Aorta (tissue), 5 donors: ENCODE results near the gene SLC4A5. TPM values are rescaled to one million over a fixed set of nuclear protein-coding genes. Genes with fewer than 3 reads are reported as not detected.

ENCODE experiments used
- ATAC-seq: fragments of 200-7000 bp; cut with Tn5 transposase; one replicate; pipeline ENCODE4 v1.9.1; 2022; ENCODE audit warnings: moderate library complexity; ENCODE audit not compliant: low FRiP score
- DNase-seq, 2 donors: peaks; one replicate each; pipeline ENCODE4 v3.0.0-alpha.2; 2020
- H3K27ac ChIP-seq, 2 donors: one replicate each; pipeline ENCODE4 v1.5.1; 2013; ENCODE audit warnings: low read length in 2 of 2, mild to moderate bottlenecking in 2 of 2, moderate library complexity in 2 of 2, control low read depth in 1 of 2, inconsistent platforms in 1 of 2, low read depth in 1 of 2
- H3K27me3 ChIP-seq, 2 donors: one replicate each; pipeline ENCODE4 v1.6.1; 2013; ENCODE audit warnings: control low read depth in 1 of 2, low read length in 1 of 2, mild to moderate bottlenecking in 1 of 2, moderate library complexity in 1 of 2; ENCODE audit not compliant: insufficient read depth in 2 of 2, control insufficient read depth in 1 of 2
- H3K36me3 ChIP-seq, 2 donors: one replicate each; pipeline ENCODE4 v1.6.1; 2013; ENCODE audit warnings: control low read depth in 1 of 2, low read length in 1 of 2, mild to moderate bottlenecking in 1 of 2; ENCODE audit not compliant: insufficient read depth in 2 of 2, control insufficient read depth in 1 of 2
- H3K4me1 ChIP-seq, 2 donors: one replicate each; pipeline ENCODE4 v1.6.1; 2013; ENCODE audit warnings: low read length in 2 of 2, control low read depth in 1 of 2, mild to moderate bottlenecking in 1 of 2, moderate library complexity in 1 of 2; ENCODE audit not compliant: insufficient read depth in 2 of 2, control insufficient read depth in 1 of 2
- H3K4me3 ChIP-seq, 2 donors: one replicate each; pipeline ENCODE4 v1.5.1; 2013; ENCODE audit warnings: low read length in 2 of 2, control low read depth in 1 of 2, mild to moderate bottlenecking in 1 of 2
- H3K9me3 ChIP-seq: one replicate; pipeline ENCODE4 v1.6.1; 2013; ENCODE audit warnings: mild to moderate bottlenecking, low read length; ENCODE audit not compliant: control insufficient read depth
- WGBS, 2 donors: extraction: QIAGEN DNeasy Blood & Tissue Kit; methylation state at CpG; one replicate each; pipeline ENCODE4 v1.1.7; 2013; 5-methylcytosine and 5-hydroxymethylcytosine counted together
- intact Hi-C, 2 donors: fragments of 100-400 bp; cut with DNase I; formaldehyde crosslinking; loops; one replicate each; pipeline versions ENCODE4 v1.14.2 to v1.15.0; 2022
- long read RNA-seq, 2 donors: library from polyadenylated mRNA; unstranded; transcript quantifications; one replicate each; pipeline ENCODE4 v2.0.0, GENCODE V29; 2020 to 2021
- polyA plus RNA-seq, 2 donors: library from polyadenylated mRNA; stranded (reverse); fragments of 200-250 nt; gene quantifications; one replicate each; pipeline ENCODE4 v1.2.3, GENCODE V29; 2013
- total RNA-seq, 2 donors: library from RNA; stranded (reverse); fragmentation: NEBNext Ultra II Directional; extraction: Animal tissue kit (Norgen Biotek cat#: 25700); gene quantifications; one replicate each; pipeline ENCODE4 v1.2.1, GENCODE V29; 2021
- donor health status: healthy with polysubstance abuse.
- donor health status: Bipolar disorder and iron deficiency.
- donor health status: DM: no; HTN: no; CAD: no.
- donor health status: DM: no; HTN: no; CAD: no.
- donor health status: DM: yes; HTN: yes; CAD: no.

The SLC4A5 gene
- total RNA-seq (1 to 10 TPM; 6.2 to 7.3 TPM), polyA plus RNA-seq (1 to 10 TPM in 1 of 2 donors, not detected in 1; 1.6 TPM)
- long read RNA-seq, donor 1, partial matches to known transcripts = 3 of 8 reads
- long read RNA-seq, donor 1, other reads (novel, unspliced or antisense) = 5 of 8 reads
- long read RNA-seq, donor 2, partial matches to known transcripts = 0 of 1 reads
- long read RNA-seq, donor 2, other reads (novel, unspliced or antisense) = 1 of 1 reads

GRCh38 chr2:74343316-74343715, at the start of gene SLC4A5:
Gene SLC4A5 (minus strand): TSS chr2:74343416. CDS start chr2:74315023, 28,393 bp downstream.
- ATAC-seq (no peak), DNase-seq (no peak)
- 75 to 80% methylated on average over 2 of the region's 2 CpGs for WGBS, 2 donors
- H3K27ac ChIP-seq = no peak within 1 kb of the TSS
- no peaks in the 10 kb centered on the region for H3K27me3 ChIP-seq
- H3K4me3 ChIP-seq = no peak within 1 kb of the TSS
- intact Hi-C loops = no loop called here
- H3K36me3 ChIP-seq = peaks cover 0 to 1% of the 10 kb centered on the region in 2 donors
- H3K4me1 ChIP-seq = no peaks in the 10 kb centered on the region
- H3K9me3 ChIP-seq = no peaks in the 10 kb centered on the region

GRCh38 chr2:74392449-74392743, 49.2 kb upstream of the SLC4A5 start:
- Histone ChIP-seq H3K27ac (no peak overlapping the region), H3K36me3 (no peaks in the 10 kb centered on the region), H3K27me3 (no peaks in the 10 kb centered on the region), H3K9me3 (no peaks in the 10 kb centered on the region), H3K4me1 (peaks cover 0 to 5% of the 10 kb centered on the region in 2 donors), H3K4me3 (no peak overlapping the region)
- ATAC-seq (no peak), DNase-seq (no peak)
- intact Hi-C loops = no loop called here
- WGBS, 2 donors = 74 to 76% methylated on average over 13 of the region's 13 CpGs

- peak; percentile 95 to 98 for DNase-seq
- Histone ChIP-seq H3K27ac (peak overlapping the region in 1 of 2 donors; percentile 81), H3K4me1 (peaks cover 3 to 7% of the 10 kb centered on the region in 2 donors), H3K36me3 (no peaks in the 10 kb centered on the region), H3K9me3 (no peaks in the 10 kb centered on the region), H3K27me3 (no peaks in the 10 kb centered on the region), H3K4me3 (peak overlapping the region; percentile 89 to 98)
- 1 to 2% methylated on average over 45 to 62 of the region's 62 CpGs for WGBS, 2 donors
- ATAC-seq = peak; percentile 95
- intact Hi-C loops = no loop called here
These were observed 48.6 kb upstream of the SLC4A5 start for GRCh38 chr2:74391580-74392448.

DNA sequence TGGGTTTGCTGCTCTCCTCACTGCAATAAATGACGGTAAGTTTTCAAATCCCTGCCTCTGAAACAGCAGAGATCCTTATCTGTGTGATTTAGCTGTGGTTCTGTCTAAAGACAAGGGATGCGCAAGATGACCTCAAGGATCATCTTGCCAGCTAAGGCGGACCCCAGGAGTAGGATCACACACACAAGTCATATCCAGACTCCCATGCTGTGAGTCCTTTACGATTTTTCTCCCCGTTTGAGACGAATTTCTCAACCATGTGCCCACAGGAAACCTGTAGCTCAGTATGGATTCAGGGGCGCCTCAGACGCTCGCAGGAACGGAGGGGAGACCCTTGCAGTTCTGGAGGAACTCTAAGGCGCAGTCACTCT, 48.0 kb upstream of the SLC4A5 start:
- Histone ChIP-seq H3K9me3 (no peaks in the 10 kb centered on the region), H3K4me3 (peak overlapping the region; percentile 89 to 98), H3K27ac (no peak overlapping the region), H3K27me3 (no peaks in the 10 kb centered on the region), H3K4me1 (peaks cover 3 to 7% of the 10 kb centered on the region in 2 donors), H3K36me3 (no peaks in the 10 kb centered on the region)
- WGBS, 2 donors = 0% methylated on average over 11 of the region's 11 CpGs
- DNase-seq (no peak), ATAC-seq (peak; percentile 4)
- intact Hi-C loops = no loop called here

DNA sequence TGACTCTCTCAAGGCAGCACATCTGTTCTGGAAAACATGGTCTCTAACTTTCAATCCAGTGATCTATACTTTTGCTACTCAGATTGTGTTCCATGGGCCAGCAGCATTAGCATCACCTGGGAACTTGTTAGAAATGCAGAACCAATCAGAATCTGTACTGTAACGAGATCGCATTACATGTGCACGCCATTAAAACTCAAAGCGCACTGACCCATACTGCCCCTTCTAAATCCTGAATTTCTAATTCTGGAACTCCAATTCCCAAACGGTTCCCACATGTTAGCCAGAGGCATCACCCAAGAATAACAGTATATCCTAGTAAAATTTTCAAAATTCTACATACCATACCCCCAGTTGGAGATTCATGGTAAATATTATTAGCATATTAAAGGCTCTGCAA, 47.4 kb upstream of the SLC4A5 start:
- intact Hi-C loops = no loop called here
- DNase-seq (no peak), ATAC-seq (no peak)
- 24 to 27% methylated on average over 5 of the region's 5 CpGs for WGBS, 2 donors
- Histone ChIP-seq H3K9me3 (no peaks in the 10 kb centered on the region), H3K27me3 (no peaks in the 10 kb centered on the region), H3K27ac (no peak overlapping the region), H3K36me3 (no peaks in the 10 kb centered on the region), H3K4me3 (peak overlapping the region; percentile 89 to 98), H3K4me1 (peaks cover 3 to 7% of the 10 kb centered on the region in 2 donors)

DNA sequence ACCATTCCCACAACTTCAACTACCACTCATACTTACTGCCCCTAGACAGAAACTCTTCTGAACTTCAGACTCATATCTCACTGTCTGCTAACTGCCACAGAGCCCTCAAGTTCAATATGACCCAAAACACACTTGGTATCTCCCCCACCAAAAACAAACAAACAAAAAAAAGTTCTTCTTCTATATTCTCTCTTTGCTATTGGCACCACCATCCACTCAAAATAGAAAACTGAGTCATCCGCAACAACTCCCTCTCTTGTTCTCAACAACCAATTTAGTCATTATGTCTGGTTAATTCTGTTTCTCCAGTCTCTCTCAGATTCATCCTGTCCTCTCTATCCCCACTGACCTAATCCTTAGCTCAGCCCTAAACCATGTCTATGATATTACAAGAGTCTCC, 44.1 kb upstream of the SLC4A5 start:
- peaks cover 7 to 10% of the 10 kb centered on the region in 2 donors for H3K4me1 ChIP-seq
- peaks cover 0 to 2% of the 10 kb centered on the region in 2 donors for H3K36me3 ChIP-seq
- no peaks in the 10 kb centered on the region for H3K27me3 ChIP-seq
- no peak overlapping the region for H3K4me3 ChIP-seq
- no peaks in the 10 kb centered on the region for H3K9me3 ChIP-seq
- ATAC-seq = no peak
- WGBS, 2 donors = 69 to 90% methylated on average over 1 of the region's 1 CpG
- no peak overlapping the region for H3K27ac ChIP-seq
- DNase-seq = no peak
- intact Hi-C loops = no loop called here

GRCh38 chr2:74385396-74385795, 42.2 kb upstream of the SLC4A5 start:
- Histone ChIP-seq H3K4me1 (peaks cover 7 to 11% of the 10 kb centered on the region in 2 donors), H3K9me3 (no peaks in the 10 kb centered on the region), H3K36me3 (peaks cover 0 to 2% of the 10 kb centered on the region in 2 donors), H3K27ac (peak overlapping the region in 1 of 2 donors; percentile 25), H3K27me3 (no peaks in the 10 kb centered on the region), H3K4me3 (no peak overlapping the region)
- ATAC-seq (no peak), DNase-seq (no peak)
- intact Hi-C loops = no loop called here
- 82 to 85% methylated on average over 8 of the region's 8 CpGs for WGBS, 2 donors

DNA sequence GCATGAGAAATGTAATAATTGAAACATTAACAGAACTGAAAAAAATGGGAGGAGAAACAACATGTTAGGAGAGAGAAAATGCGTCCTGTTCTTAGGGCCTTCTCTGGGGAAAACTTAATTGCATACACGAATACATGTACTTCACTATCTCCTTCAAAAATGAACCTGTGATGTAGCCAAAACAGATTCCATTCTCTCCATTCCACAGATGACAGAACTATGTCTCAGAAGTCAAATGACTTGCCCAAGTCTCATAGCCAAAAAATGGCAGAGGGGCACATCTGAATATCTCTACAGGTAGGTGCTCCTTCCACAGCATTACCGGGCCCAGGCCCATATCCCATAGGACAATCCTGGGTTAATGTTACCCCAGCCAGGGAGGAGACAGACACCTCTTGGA, 40.8 kb upstream of the SLC4A5 start:
- Histone ChIP-seq H3K36me3 (peaks cover 0 to 2% of the 10 kb centered on the region in 2 donors), H3K9me3 (no peaks in the 10 kb centered on the region), H3K27ac (peak overlapping the region in 1 of 2 donors; percentile 38), H3K4me3 (no peak overlapping the region), H3K27me3 (no peaks in the 10 kb centered on the region), H3K4me1 (peaks cover 7 to 13% of the 10 kb centered on the region in 2 donors)
- intact Hi-C loops = no loop called here
- DNase-seq (no peak), ATAC-seq (no peak)
- WGBS, 2 donors = 57 to 62% methylated on average over 3 of the region's 3 CpGs

- Histone ChIP-seq H3K9me3 (no peaks in the 10 kb centered on the region), H3K36me3 (peaks cover 0 to 2% of the 10 kb centered on the region in 2 donors), H3K27ac (peak overlapping the region; percentile 51 to 80), H3K4me1 (peaks cover 7 to 12% of the 10 kb centered on the region in 2 donors), H3K27me3 (no peaks in the 10 kb centered on the region), H3K4me3 (no peak overlapping the region)
- DNase-seq (no peak), ATAC-seq (peak; percentile 57)
- 0 to 2% methylated on average over 1 of the region's 1 CpG for WGBS, 2 donors
- intact Hi-C loops = no loop called here
These were observed 40.0 kb upstream of the SLC4A5 start for GRCh38 chr2:74383254-74383653.
